ENCODE results near the gene HACD1. TPM values are rescaled to one million over a fixed set of nuclear protein-coding genes. Genes with fewer than 3 reads are reported as not detected.
"Not testable (repeated sequence)": the region's sequence is repeated elsewhere in the genome, so short reads cannot be mapped to it uniquely, and the experiment has no call there.

The HACD1 gene
- total RNA-seq, 2 experiments from 2014 or later = 1.7 to 2.2 TPM

DNA sequence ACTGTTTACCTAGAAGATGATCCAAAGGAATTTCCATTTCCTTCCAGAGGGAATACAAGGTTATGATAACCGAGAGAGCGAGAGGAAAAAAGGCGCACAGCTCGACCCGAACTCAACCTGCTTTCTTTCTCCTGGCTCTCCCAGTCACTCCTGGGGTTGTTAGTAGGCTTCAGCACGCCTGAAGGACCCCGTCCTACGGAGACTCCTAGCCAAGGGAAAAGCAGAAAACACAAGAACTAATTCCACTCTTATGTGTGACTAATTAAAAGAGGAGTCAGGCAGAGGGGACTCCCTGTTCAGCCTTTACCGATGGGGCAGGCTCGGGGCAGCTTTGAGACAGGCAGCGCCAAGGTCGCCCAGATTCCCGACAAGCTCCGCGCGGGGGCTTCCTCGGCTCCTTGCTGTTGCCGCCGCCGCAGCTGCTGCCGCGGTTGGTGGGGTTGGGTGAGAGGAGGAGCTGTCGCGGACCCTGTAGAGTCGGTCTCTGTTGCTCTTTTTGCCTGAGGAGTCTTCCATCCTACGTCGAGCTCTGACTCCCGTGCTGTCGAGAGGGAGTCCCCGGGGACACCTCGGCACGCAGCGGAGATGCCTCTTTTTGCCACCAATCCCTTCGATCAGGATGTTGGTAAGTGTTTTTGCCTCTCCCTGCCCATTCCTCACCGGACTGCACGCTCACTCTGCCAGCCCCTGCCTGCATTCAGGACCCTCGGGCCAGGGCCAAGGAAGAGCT is 26.7 kb upstream of the HACD1 start, which contains the start of gene STAM:
STAM (plus strand) TSS at position 397 of the 730 bp plus-strand sequence; CDS start at position 586, 189 bp downstream.
- Mint-ChIP-seq H3K4me1 (peaks cover 49% of the 10 kb centered on the region), H3K27me3 (no peaks in the 10 kb centered on the region), H3K4me3 (peak within 1 kb of the TSS; percentile 92), H3K36me3 (ENCODE audit: low read depth) (peaks cover 21% of the 10 kb centered on the region), H3K27ac (peak within 1 kb of the TSS; percentile 99), H3K9me3 (ENCODE audit: low read depth) (peaks cover 6% of the 10 kb centered on the region)
- DNase-seq = peak; percentile 96
- ChIA-PET POLR2A (interaction anchor here (0.6 to 1.5 kb wide), 12 partner anchors 10 to 827 kb away, joined by 3 to 10 read pairs (median 4); partner anchors contain the start of genes RSU1 and TRDMT1), CTCF (interaction anchor here (0.6 to 2.2 kb wide), 9 partner anchors 10 to 1045 kb away, joined by 3 to 8 read pairs (median 3); partner anchors contain the start of gene HACD1)
- peak; percentile 80 for ATAC-seq
- intact Hi-C loops (cut with DNase I, micrococcal nuclease) = loop anchor here (1.0 to 10.0 kb wide), 11 partner anchors 8 to 1783 kb away; partner anchors contain the start of genes HACD1 (in 2 of the 2), ARL5B (in 1 of the 2), MINDY3 (in 1 of the 2) and PTER (in 1 of the 2)

DNA sequence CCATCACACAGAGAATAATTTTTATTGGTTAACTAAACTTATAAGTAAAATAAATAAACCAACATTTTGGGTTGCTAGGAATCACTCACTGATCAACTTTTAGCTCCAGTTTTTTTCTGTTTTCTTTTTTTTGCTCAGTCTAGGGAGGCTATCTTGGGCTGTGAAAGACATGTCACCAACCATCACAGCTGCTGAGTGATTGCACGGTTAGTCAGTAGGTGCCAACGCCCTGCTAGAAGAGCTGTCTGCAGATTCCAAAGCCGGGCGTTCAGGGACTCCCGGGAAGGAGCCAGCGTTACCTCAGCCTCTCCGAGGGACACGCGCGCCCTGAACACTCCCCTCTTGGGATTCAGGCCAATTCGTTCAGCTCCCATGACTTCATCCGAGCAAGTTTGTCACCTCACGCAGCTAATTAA is 26.2 kb upstream of the HACD1 start:
- CTCF ChIA-PET = interaction anchor here (0.5 to 2.2 kb wide), 6 partner anchors 22 to 416 kb away, joined by 3 to 8 read pairs (median 4); partner anchors contain the start of gene HACD1

DNA sequence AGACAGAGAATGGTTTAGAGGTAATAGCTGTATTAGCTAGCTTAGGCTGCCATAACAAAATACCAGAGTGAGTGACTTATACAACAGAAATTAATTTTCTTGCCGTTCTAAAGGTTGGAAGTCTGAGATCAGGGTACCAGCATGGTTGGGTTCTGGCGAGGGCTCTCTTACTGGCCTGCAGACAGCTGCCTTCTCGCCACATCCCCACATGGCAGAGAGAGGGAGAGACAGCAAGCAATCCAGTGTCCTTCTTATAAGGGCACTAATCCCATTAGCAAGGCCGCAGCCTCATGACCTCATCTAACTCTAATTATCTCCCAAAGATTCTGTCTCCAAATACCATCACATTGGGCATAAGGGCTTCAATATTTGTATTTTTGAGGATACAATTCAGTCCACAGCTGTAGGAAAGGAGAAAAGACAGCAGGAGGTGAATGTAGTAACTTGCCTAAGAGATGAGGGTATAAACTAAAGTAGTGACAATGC is 23.2 kb upstream of the HACD1 start:
- Mint-ChIP-seq H3K9me3 (ENCODE audit: low read depth) (no peaks in the 10 kb centered on the region), H3K4me3 (no peak overlapping the region), H3K27ac (no peak overlapping the region), H3K36me3 (ENCODE audit: low read depth) (peaks cover 3% of the 10 kb centered on the region), H3K4me1 (peaks cover 18% of the 10 kb centered on the region), H3K27me3 (no peaks in the 10 kb centered on the region)
- ChIA-PET POLR2A (no interaction called here), CTCF (no interaction called here)
- ATAC-seq (no peak), DNase-seq (no peak)
- intact Hi-C loops (cut with DNase I, micrococcal nuclease) = loop anchor here (5.0 to 10.0 kb wide), 5 partner anchors 436 to 1206 kb away; partner anchors contain the start of genes ARL5B (in 1 of the 2), PTER (in 1 of the 2) and TRDMT1 (in 1 of the 2)

More for the DNA sequence above, 26.2 kb upstream of the HACD1 start:
- H3K36me3 Mint-ChIP-seq (ENCODE audit: low read depth) = peaks cover 16% of the 10 kb centered on the region
- H3K27me3 Mint-ChIP-seq = no peaks in the 10 kb centered on the region
- peaks cover 5% of the 10 kb centered on the region for H3K9me3 Mint-ChIP-seq (ENCODE audit: low read depth)
- POLR2A ChIA-PET = interaction anchor here (0.8 to 1.5 kb wide), 6 partner anchors 9 to 442 kb away, joined by 4 to 10 read pairs (median 5); partner anchors contain the start of gene TRDMT1
- peak; percentile 48 for DNase-seq
- peak overlapping the region; percentile 92 for H3K4me3 Mint-ChIP-seq
- intact Hi-C loops (cut with DNase I, micrococcal nuclease) = loop anchor here (2.0 to 10.0 kb wide), 7 partner anchors 439 to 1783 kb away; partner anchors contain the start of genes ARL5B (in 1 of the 2), MINDY3 (in 1 of the 2), PTER (in 1 of the 2) and RSU1 (in 1 of the 2)
- peak overlapping the region; percentile 99 for H3K27ac Mint-ChIP-seq
- H3K4me1 Mint-ChIP-seq = peaks cover 44% of the 10 kb centered on the region
- peak; percentile 14 for ATAC-seq

GRCh38 chr10:17637869-17638268 is 20.7 kb upstream of the HACD1 start:
- Mint-ChIP-seq H3K9me3 (ENCODE audit: low read depth) (no peaks in the 10 kb centered on the region), H3K4me1 (peaks cover 12% of the 10 kb centered on the region), H3K27ac (no peak overlapping the region), H3K27me3 (no peaks in the 10 kb centered on the region), H3K36me3 (ENCODE audit: low read depth) (peaks cover 3% of the 10 kb centered on the region), H3K4me3 (no peak overlapping the region)
- ChIA-PET CTCF (no interaction called here), POLR2A (no interaction called here)
- DNase-seq (no peak), ATAC-seq (no peak)
- intact Hi-C loops (cut with DNase I, micrococcal nuclease) = no loop called here

DNA sequence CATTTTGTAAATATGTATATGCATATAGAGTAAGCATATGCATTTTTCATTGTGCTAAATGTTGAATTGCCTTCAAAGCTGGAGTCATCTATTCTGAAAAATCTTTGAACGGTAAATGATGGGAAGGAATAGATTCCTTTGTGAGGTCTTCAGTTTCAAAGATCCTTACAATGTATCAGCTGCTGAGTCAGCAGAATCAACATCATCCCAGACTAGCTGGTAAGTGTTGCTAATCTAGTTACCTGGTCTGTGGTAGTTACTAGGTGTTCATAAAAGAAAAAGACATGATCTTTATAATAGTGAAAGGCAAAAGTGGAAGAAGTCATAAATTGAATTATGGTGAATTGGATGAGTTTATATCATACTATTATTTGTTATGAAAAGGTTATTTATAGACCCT is 16.2 kb upstream of the HACD1 start:
- no peak overlapping the region for H3K4me3 Mint-ChIP-seq
- no peaks in the 10 kb centered on the region for H3K36me3 Mint-ChIP-seq (ENCODE audit: low read depth)
- no peak overlapping the region for H3K27ac Mint-ChIP-seq
- ChIA-PET CTCF (no interaction called here), POLR2A (interaction anchor here (0.8 kb wide), 1 partner anchor 16 kb away, joined by 8 read pairs; no protein-coding TSS in a partner anchor)
- intact Hi-C loops (cut with DNase I, micrococcal nuclease) = no loop called here
- no peak for ATAC-seq
- no peaks in the 10 kb centered on the region for H3K27me3 Mint-ChIP-seq
- H3K4me1 Mint-ChIP-seq = no peaks in the 10 kb centered on the region
- DNase-seq = no peak
- no peaks in the 10 kb centered on the region for H3K9me3 Mint-ChIP-seq (ENCODE audit: low read depth)

DNA sequence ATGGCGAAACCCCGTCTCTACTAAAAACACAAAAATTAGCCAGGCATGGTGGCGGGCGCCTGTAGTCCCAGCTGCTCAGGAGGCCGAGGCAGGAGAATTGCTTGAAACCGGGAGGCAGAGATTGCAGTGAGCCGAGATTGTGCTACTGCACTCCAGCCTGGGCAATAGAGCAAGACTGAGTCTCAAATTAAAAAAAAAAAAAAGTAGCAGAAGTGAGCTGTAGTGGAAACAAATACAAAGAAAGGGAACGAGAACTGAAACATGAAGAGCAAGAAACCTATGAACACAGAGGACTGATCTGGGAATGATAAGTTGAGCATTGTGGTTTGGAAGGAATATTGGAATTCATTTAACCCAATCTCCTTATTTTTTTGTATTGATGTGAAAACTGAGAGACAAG is 15.4 kb upstream of the HACD1 start:
- intact Hi-C loops (cut with DNase I, micrococcal nuclease); H3K4me1 Mint-ChIP-seq; H3K9me3 Mint-ChIP-seq (ENCODE audit: low read depth); H3K27me3 Mint-ChIP-seq; DNase-seq; ATAC-seq; H3K4me3 Mint-ChIP-seq; CTCF ChIA-PET; H3K27ac Mint-ChIP-seq; H3K36me3 Mint-ChIP-seq (ENCODE audit: low read depth): not testable (repeated sequence)
- POLR2A ChIA-PET = interaction anchor here (0.8 kb wide), 1 partner anchor 15 kb away, joined by 8 read pairs; no protein-coding TSS in a partner anchor

DNA sequence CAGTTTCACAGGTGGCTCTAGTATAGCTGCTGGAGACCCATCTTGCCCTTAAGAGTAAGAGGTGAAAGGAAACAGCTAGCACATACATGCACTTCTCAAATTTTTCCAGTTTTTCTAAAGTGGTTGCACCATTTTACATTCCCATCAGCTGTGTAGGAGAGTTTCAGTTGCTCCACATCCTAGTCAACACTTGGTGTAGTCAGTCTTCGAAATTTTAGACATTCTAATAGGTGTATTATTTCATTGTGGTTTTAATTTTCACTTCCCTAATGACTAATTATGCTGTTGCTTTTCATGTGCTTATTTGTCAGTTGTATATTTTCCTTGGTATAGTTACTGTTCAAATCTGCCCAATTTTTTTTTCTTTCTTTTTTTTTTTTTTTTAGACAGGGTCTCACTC is 9.5 kb upstream of the HACD1 start:
- CTCF ChIA-PET = interaction anchor here (0.6 kb wide), 2 partner anchors 87 to 948 kb away, joined by 3 read pairs; no protein-coding TSS in a partner anchor
- Mint-ChIP-seq H3K9me3 (ENCODE audit: low read depth) (no peaks in the 10 kb centered on the region), H3K27ac (no peak overlapping the region), H3K4me1 (no peaks in the 10 kb centered on the region), H3K36me3 (ENCODE audit: low read depth) (no peaks in the 10 kb centered on the region), H3K27me3 (peaks cover 13% of the 10 kb centered on the region), H3K4me3 (no peak overlapping the region)
- ATAC-seq = no peak
- POLR2A ChIA-PET = interaction anchor here (0.7 kb wide), 1 partner anchor 1468 kb away, joined by 5 read pairs; no protein-coding TSS in a partner anchor
- no peak for DNase-seq
- intact Hi-C loops (cut with DNase I, micrococcal nuclease) = no loop called here

GRCh38 chr10:17624996-17625395 is 7.8 kb upstream of the HACD1 start:
- intact Hi-C loops (cut with DNase I, micrococcal nuclease) = no loop called here
- H3K9me3 Mint-ChIP-seq (ENCODE audit: low read depth) = no peaks in the 10 kb centered on the region

DNA sequence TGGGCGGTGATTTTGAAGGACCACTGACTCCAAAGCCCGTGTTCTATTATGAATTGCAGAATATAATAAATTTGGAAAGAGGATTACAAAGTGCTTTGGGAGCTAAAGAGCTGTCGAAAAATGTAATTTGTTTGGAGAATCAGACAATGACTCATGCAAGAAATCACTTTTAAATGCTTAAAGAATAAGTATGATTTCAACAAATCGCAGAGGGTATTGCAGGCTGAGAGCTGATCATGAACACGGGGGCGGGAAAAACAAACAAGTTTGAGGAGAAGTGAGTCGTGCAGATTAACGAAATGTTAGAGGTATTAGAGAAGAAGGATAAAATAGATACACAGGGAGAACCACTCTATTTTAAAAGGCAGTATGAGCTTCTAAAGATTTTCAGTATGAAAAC is 4.9 kb upstream of the HACD1 start:
- intact Hi-C loops (cut with DNase I, micrococcal nuclease) = no loop called here
- Mint-ChIP-seq H3K4me3 (no peak overlapping the region), H3K9me3 (ENCODE audit: low read depth) (no peaks in the 10 kb centered on the region), H3K36me3 (ENCODE audit: low read depth) (no peaks in the 10 kb centered on the region), H3K4me1 (peaks cover 5% of the 10 kb centered on the region), H3K27ac (no peak overlapping the region), H3K27me3 (peaks cover 24% of the 10 kb centered on the region)
- POLR2A ChIA-PET = no interaction called here
- CTCF ChIA-PET = interaction anchor here (0.6 to 1.1 kb wide), 4 partner anchors 11 to 296 kb away, joined by 3 to 6 read pairs (median 4); partner anchors contain the start of gene STAM
- no peak for DNase-seq
- ATAC-seq = no peak

More at GRCh38 chr10:17624996-17625395, 7.8 kb upstream of the HACD1 start:
- H3K4me1 Mint-ChIP-seq = no peaks in the 10 kb centered on the region
- H3K27me3 Mint-ChIP-seq = peaks cover 13% of the 10 kb centered on the region
- H3K4me3 Mint-ChIP-seq = no peak overlapping the region
- DNase-seq (no peak), ATAC-seq (no peak)
- ChIA-PET POLR2A (no interaction called here), CTCF (no interaction called here)
- no peaks in the 10 kb centered on the region for H3K36me3 Mint-ChIP-seq (ENCODE audit: low read depth)
- no peak overlapping the region for H3K27ac Mint-ChIP-seq

DNA sequence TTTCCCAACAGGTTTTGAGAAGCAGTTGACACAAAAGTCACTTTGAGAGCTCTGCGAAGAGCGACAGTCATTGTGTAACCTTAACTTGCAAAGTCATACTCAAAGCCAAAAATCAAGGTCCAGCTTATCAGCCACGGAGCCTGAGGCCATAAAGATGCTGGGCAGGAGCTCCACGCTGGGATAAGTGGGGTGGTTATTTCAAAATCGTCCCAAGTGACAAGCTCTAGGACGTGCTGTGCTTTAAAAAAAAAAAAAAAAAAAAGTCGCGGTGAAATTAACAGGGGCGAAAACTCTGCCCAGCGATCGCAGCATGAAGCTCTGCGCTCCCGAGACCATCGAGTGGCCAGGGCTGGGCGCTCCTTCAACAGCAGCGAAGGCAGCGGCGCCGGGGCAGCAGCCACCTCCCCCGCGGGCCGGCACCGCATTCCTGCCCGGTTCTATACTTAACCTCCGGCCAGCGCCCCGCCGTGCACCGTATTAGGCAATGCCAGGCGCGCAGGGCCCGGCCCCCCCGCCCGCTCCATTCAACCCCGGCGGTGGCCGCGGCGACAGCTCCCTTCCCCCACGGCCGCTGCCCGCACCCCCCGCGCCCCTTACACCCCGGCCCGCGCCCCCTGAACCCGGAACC is 657 bp downstream of the HACD1 start:
- ATAC-seq (peak; percentile 64), DNase-seq (peak; percentile 60)
- H3K4me1 Mint-ChIP-seq = peaks cover 5% of the 10 kb centered on the region
- POLR2A ChIA-PET = no interaction called here
- peak overlapping the region; percentile 50 for H3K4me3 Mint-ChIP-seq
- H3K27me3 Mint-ChIP-seq = peaks cover 11% of the 10 kb centered on the region
- H3K27ac Mint-ChIP-seq = no peak overlapping the region
- H3K36me3 Mint-ChIP-seq (ENCODE audit: low read depth) = no peaks in the 10 kb centered on the region
- H3K9me3 Mint-ChIP-seq (ENCODE audit: low read depth) = no peaks in the 10 kb centered on the region
- CTCF ChIA-PET = interaction anchor here (0.9 to 1.3 kb wide), 3 partner anchors 8 to 127 kb away, joined by 3 to 4 read pairs (median 3); no protein-coding TSS in a partner anchor
- intact Hi-C loops (cut with DNase I, micrococcal nuclease) = loop anchor here (1.0 to 10.0 kb wide), 3 partner anchors 28 to 792 kb away; partner anchors contain the start of gene STAM (in 2 of the 2)

Measured in activated CD4-positive, alpha-beta T cell treated with anti-CD3 and anti-CD28 coated beads for 36 hours (primary cell).